ENCODE results near the gene HHAT.

The HHAT gene

GRCh38 chr1:210556475-210556874, 227.8 kb downstream of the HHAT start:
- no peak for FAIRE-seq

- FAIRE-seq: no peak
Observed at GRCh38 chr1:210557426-210558077, 228.8 kb downstream of the HHAT start.

GRCh38 chr1:210558302-210558701, 229.6 kb downstream of the HHAT start:
- no peak for FAIRE-seq

GRCh38 chr1:210565306-210565705, 236.6 kb downstream of the HHAT start:
- no peak for FAIRE-seq

- no peak for FAIRE-seq
Observed at GRCh38 chr1:210568631-210569030, 239.9 kb downstream of the HHAT start.

GRCh38 chr1:210570116-210570515, 241.4 kb downstream of the HHAT start:
- no peak for FAIRE-seq

GRCh38 chr1:210571356-210572284, 242.9 kb downstream of the HHAT start:
- no peak for FAIRE-seq

GRCh38 chr1:210573141-210573540, 244.4 kb downstream of the HHAT start:
- FAIRE-seq: no peak

- no peak for FAIRE-seq
Observed at GRCh38 chr1:210582205-210582970, 253.7 kb downstream of the HHAT start.

GRCh38 chr1:210584439-210585113, 255.9 kb downstream of the HHAT start:
- FAIRE-seq: no peak

- no peak for FAIRE-seq
Observed at GRCh38 chr1:210586771-210587170, 258.1 kb downstream of the HHAT start.

- no peak for FAIRE-seq
Observed at GRCh38 chr1:210587566-210587965, 258.9 kb downstream of the HHAT start.

- FAIRE-seq: no peak
Observed at GRCh38 chr1:210588357-210588756, 259.7 kb downstream of the HHAT start.

GRCh38 chr1:210588946-210589345, 260.2 kb downstream of the HHAT start:
- FAIRE-seq: no peak

- no peak for FAIRE-seq
Observed at GRCh38 chr1:210591214-210591613, 262.5 kb downstream of the HHAT start.

GRCh38 chr1:210594605-210595004, 265.9 kb downstream of the HHAT start:
- no peak for FAIRE-seq

- FAIRE-seq: no peak
Observed at GRCh38 chr1:210596641-210597040, 267.9 kb downstream of the HHAT start.

GRCh38 chr1:210597555-210598134, 268.9 kb downstream of the HHAT start:
- FAIRE-seq: no peak

GRCh38 chr1:210598135-210598652, 269.5 kb downstream of the HHAT start:
- no peak for FAIRE-seq

GRCh38 chr1:210600421-210601159, 271.9 kb downstream of the HHAT start:
- FAIRE-seq: no peak

GRCh38 chr1:210603123-210603522, 274.4 kb downstream of the HHAT start:
- no peak for FAIRE-seq
